ENCODE results near the gene IFI44L. TPM values are rescaled to one million over a fixed set of nuclear protein-coding genes. Genes with fewer than 3 reads are reported as not detected.
A peak's percentile ranks its signal among the peaks of the same experiment; 100 is the strongest.

IFI44L gene
- total RNA-seq, 4 donors from 2014 or later: 3.8 to 60.2 (median 17.3) TPM

- Histone ChIP-seq H3K27ac (no peak overlapping the region), H3K4me3 (no peak overlapping the region), H3K4me1 (no peaks in the 10 kb centered on the region), H3K9me3 (no peaks in the 10 kb centered on the region), H3K27me3 (no peaks in the 10 kb centered on the region), H3K36me3 (no peaks in the 10 kb centered on the region)
- DNase-seq: no peak
- TF ChIP-seq CTCF (IDR thresholded peaks at IDR 0.05): no peak
- TF ChIP-seq POLR2A (IDR thresholded peaks at IDR 0.05): no peak
- intact Hi-C loops (cut with DNase I; ENCODE audit: low total_unique reads): no loop called here
Measured at GRCh38 chr1:78668427-78668826, 48.2 kb downstream of the IFI44L start.

DNA sequence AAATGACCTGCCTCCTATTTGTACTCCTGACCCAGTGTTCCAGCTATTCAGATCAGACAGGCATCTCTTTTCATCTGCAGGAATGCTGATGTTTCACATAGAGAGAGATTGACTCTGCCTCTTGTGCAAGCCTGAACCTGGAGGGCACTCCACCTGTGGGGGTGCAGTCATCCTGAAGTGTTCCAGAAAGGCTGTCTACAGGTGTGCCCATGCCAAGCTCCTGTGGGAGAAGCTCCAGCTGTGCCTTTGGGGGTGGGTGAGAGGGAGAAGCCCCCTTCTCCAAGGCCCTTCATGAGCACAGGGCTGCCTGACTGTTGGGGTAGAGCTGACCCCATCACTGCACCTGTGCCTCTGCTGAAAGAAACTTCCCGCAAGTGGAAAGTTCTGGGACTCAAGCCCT lies 52.2 kb downstream of the IFI44L start:
- TF ChIP-seq CTCF (IDR thresholded peaks at IDR 0.05): no peak
- TF ChIP-seq POLR2A (IDR thresholded peaks at IDR 0.05): no peak

DNA sequence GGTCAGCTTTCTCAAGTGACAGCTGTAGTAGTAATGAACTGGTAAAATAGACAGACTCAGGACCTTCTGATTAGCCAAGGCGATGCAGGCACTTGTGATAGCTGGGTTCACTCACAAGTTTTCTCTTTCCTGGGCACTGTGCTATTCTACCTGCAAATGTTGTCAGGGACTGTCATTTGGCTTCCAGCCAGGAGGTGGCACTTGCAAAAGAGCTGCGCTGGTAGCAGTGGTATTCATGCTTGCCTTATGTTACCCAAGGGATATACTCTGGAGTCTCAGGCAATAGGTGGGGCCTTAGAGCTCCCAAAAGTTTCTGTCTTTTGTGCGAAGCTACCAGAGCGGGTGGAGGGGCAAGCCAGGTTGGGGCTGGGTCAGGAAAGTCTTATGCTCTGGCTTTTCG lies 52.9 kb downstream of the IFI44L start:
- H3K36me3 ChIP-seq: no peaks in the 10 kb centered on the region
- H3K4me3 ChIP-seq: no peak overlapping the region
- H3K27me3 ChIP-seq: no peaks in the 10 kb centered on the region
- DNase-seq: no peak
- H3K4me1 ChIP-seq: no peaks in the 10 kb centered on the region
- no peak overlapping the region for H3K27ac ChIP-seq
- intact Hi-C loops (cut with DNase I; ENCODE audit: low total_unique reads): loop anchor here (10.0 kb wide), 1 partner anchor 58 kb away; no protein-coding TSS in a partner anchor
- TF ChIP-seq CTCF (IDR thresholded peaks at IDR 0.05) (no peak), POLR2A (IDR thresholded peaks at IDR 0.05) (no peak)
- H3K9me3 ChIP-seq: no peaks in the 10 kb centered on the region

More for the DNA sequence above, 52.2 kb downstream of the IFI44L start:
- H3K4me1 ChIP-seq: no peaks in the 10 kb centered on the region
- no peak for DNase-seq
- no peak overlapping the region for H3K27ac ChIP-seq
- intact Hi-C loops (cut with DNase I; ENCODE audit: low total_unique reads): loop anchor here (10.0 kb wide), 1 partner anchor 58 kb away; no protein-coding TSS in a partner anchor
- no peaks in the 10 kb centered on the region for H3K9me3 ChIP-seq
- no peaks in the 10 kb centered on the region for H3K36me3 ChIP-seq
- no peak overlapping the region for H3K4me3 ChIP-seq
- H3K27me3 ChIP-seq: no peaks in the 10 kb centered on the region

GRCh38 chr1:78676347-78676982 lies 56.2 kb downstream of the IFI44L start:
- Histone ChIP-seq H3K4me1 (no peaks in the 10 kb centered on the region), H3K4me3 (no peak overlapping the region), H3K36me3 (no peaks in the 10 kb centered on the region), H3K9me3 (no peaks in the 10 kb centered on the region), H3K27ac (no peak overlapping the region), H3K27me3 (no peaks in the 10 kb centered on the region)
- no peak for TF ChIP-seq POLR2A (IDR thresholded peaks at IDR 0.05)
- TF ChIP-seq CTCF (IDR thresholded peaks at IDR 0.05): peak; percentile 67 to 77 (median 72)
- intact Hi-C loops (cut with DNase I; ENCODE audit: low total_unique reads): loop anchor here (10.0 kb wide), 1 partner anchor 62 kb away; no protein-coding TSS in a partner anchor
- DNase-seq: peak; percentile 32 to 70

GRCh38 chr1:78676993-78677392 lies 56.7 kb downstream of the IFI44L start:
- Histone ChIP-seq H3K4me1 (no peaks in the 10 kb centered on the region), H3K36me3 (no peaks in the 10 kb centered on the region), H3K9me3 (no peaks in the 10 kb centered on the region), H3K27me3 (no peaks in the 10 kb centered on the region), H3K27ac (no peak overlapping the region), H3K4me3 (no peak overlapping the region)
- DNase-seq: no peak
- intact Hi-C loops (cut with DNase I; ENCODE audit: low total_unique reads): loop anchor here (10.0 kb wide), 1 partner anchor 62 kb away; no protein-coding TSS in a partner anchor
- TF ChIP-seq POLR2A (IDR thresholded peaks at IDR 0.05): no peak
- no peak for TF ChIP-seq CTCF (IDR thresholded peaks at IDR 0.05)
